ENCODE results near the gene RPS18.

DNA sequence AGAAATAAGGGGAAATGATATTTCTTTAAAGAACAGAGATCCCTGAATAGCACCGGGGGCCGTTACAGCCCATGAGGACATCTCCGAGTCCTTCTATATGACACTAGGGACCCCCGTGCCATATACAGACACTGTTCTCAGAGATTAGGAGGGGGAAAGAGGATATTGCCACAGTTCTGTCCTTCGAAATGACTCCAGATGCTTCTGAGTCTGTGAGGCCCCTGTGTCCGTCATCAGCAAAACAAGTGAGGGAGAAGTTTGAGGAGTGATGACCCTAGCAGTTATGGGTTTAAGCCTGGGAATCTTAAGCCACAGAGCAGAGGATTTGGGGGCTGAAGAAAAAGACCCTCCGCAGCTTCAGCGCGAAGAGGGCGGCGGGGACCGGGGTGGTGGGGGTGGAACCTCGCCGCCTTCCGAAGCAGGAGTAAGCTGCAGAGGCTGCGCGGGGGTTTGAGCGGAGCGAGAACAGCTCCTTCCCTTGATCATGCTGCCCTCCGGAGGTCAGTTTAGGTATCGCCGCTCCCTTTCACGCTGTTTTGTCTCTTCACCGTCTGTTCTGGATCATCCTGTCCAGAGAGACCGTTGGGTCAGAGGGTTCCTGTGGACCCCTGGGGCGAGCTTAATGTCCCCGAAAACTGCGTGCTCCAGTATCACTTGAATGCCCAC is 23.8 kb upstream of the RPS18 start:
- TF ChIP-seq, protein P1, sequence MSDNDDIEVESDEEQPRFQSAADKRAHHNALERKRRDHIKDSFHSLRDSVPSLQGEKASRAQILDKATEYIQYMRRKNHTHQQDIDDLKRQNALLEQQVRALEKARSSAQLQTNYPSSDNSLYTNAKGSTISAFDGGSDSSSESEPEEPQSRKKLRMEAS (IDR thresholded peaks at IDR 0.05), result no peak
- TF ChIP-seq RAD21 (IDR thresholded peaks at IDR 0.05; ENCODE audit: low read depth), result peak; percentile 95
- TF ChIP-seq EP300 (IDR thresholded peaks at IDR 0.05; ENCODE audit: borderline replicate concordance), result no peak

All from Ishikawa (cell line).